ENCODE measurements around the gene ACTA2. TPM values are rescaled to one million over a fixed set of nuclear protein-coding genes. Genes with fewer than 3 reads are reported as not detected.
A peak's percentile ranks its signal among the peaks of the same experiment; 100 is the strongest.

Gene ACTA2
- total RNA-seq, 1 donor from 2014 or later, result 9.0 TPM

DNA sequence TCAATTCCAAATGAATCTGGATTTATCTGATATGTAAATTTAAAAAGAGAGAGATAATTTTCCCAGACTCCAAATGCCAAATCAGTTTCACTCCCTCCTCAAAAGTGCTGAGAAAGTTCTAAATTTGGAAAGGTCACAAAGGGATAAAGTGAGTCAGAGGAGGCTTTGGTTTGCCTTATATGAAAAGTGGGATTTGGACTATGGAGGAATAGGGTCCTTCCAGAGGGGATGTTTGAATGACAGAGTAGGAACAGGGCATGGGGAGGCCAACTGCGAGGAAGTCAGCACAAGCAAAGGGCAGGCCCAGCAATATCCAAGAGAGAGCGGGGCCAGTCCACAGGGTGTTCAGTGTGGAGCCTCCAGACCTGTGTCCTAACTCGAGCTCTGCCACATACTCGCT lies 28.2 kb upstream of the ACTA2 start:
- H3K27me3 ChIP-seq (ENCODE audit: control insufficient read depth, insufficient read depth, low read length), result no peaks in the 10 kb centered on the region
- TF ChIP-seq, protein P1, sequence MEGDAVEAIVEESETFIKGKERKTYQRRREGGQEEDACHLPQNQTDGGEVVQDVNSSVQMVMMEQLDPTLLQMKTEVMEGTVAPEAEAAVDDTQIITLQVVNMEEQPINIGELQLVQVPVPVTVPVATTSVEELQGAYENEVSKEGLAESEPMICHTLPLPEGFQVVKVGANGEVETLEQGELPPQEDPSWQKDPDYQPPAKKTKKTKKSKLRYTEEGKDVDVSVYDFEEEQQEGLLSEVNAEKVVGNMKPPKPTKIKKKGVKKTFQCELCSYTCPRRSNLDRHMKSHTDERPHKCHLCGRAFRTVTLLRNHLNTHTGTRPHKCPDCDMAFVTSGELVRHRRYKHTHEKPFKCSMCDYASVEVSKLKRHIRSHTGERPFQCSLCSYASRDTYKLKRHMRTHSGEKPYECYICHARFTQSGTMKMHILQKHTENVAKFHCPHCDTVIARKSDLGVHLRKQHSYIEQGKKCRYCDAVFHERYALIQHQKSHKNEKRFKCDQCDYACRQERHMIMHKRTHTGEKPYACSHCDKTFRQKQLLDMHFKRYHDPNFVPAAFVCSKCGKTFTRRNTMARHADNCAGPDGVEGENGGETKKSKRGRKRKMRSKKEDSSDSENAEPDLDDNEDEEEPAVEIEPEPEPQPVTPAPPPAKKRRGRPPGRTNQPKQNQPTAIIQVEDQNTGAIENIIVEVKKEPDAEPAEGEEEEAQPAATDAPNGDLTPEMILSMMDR (IDR thresholded peaks at IDR 0.05; ENCODE audit: insufficient read depth, low read length, severe bottlenecking), result no peak
- FAIRE-seq (no peak), DNase-seq (ENCODE audit: low read depth) (no peak)
- H3K36me3 ChIP-seq (ENCODE audit: control insufficient read depth, insufficient read depth, low read length), result no peaks in the 10 kb centered on the region
- no peak overlapping the region for H3K4me3 ChIP-seq (ENCODE audit: low read depth, low read length)

DNA sequence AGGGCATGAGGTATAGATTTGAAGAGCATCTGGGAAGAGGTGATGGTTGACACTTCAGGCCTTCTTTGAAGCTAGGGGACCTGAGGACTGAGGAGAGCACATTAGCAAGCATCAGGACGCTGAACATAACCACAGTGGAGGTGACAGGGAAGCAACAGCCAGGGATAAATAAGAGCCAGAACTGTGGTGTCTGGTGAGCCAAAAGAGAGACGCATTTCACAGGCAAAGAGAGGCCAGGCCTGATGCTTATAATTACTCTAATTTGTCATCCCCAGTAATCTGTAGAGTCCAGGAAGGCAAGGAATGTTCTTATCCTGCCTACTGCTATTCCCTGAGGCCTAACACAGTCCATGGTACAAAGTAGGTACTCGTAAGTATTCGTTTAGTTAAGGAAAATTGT lies 27.7 kb upstream of the ACTA2 start:
- TF ChIP-seq, protein P1 (IDR thresholded peaks at IDR 0.05; ENCODE audit: insufficient read depth, low read length, severe bottlenecking), result no peak
- Histone ChIP-seq H3K4me3 (ENCODE audit: low read depth, low read length) (no peak overlapping the region), H3K27me3 (ENCODE audit: control insufficient read depth, insufficient read depth, low read length) (no peaks in the 10 kb centered on the region), H3K36me3 (ENCODE audit: control insufficient read depth, insufficient read depth, low read length) (no peaks in the 10 kb centered on the region)
- DNase-seq (ENCODE audit: low read depth) (no peak), FAIRE-seq (no peak)

DNA sequence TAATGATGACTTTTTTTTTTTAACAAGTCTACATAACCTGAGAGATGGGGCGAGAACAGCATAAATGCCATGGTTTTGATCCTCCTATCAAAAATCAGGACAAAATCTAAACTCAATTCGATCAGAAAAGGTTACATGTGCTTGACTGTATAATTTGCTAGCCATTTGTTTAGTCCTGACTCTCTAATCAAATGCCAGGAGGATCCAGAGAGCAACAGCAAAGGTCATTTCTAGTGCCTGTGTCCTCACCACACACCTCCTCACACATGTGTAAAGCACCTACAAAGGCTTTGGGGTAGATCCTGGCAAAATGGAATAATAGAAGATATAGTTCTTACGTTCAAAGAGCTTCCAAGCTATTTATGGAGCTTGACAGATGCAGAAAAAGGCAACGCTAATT lies 27.0 kb upstream of the ACTA2 start:
- no peak for FAIRE-seq
- TF ChIP-seq, protein P1 (IDR thresholded peaks at IDR 0.05; ENCODE audit: insufficient read depth, low read length, severe bottlenecking), result no peak
- Histone ChIP-seq H3K27me3 (ENCODE audit: control insufficient read depth, insufficient read depth, low read length) (no peaks in the 10 kb centered on the region), H3K36me3 (ENCODE audit: control insufficient read depth, insufficient read depth, low read length) (no peaks in the 10 kb centered on the region), H3K4me3 (ENCODE audit: low read depth, low read length) (no peak overlapping the region)
- DNase-seq (ENCODE audit: low read depth), result no peak

DNA sequence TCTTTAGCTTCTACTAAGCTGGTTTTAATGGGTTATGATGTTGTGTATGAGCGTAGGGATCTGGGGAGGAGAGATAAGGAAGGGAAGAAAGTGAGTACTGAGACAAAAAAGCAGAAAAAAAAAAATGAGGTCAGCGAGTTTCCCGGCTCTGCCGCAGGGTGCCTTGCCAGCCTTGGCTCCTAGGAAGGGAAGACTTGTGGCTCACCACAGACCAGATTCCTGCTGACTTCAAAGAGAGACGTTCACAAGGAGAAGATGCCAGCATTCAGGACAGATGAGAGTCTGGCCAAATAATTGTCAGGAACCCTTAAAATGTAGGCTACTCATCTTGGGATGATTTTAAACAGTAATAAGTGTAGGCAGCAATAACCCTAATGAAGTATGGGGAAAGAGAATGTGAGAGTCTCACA lies 26.6 kb upstream of the ACTA2 start:
- DNase-seq (ENCODE audit: low read depth), result peak; percentile 11
- FAIRE-seq, result no peak
- TF ChIP-seq, protein P1 (IDR thresholded peaks at IDR 0.05; ENCODE audit: insufficient read depth, low read length, severe bottlenecking), result no peak

DNA sequence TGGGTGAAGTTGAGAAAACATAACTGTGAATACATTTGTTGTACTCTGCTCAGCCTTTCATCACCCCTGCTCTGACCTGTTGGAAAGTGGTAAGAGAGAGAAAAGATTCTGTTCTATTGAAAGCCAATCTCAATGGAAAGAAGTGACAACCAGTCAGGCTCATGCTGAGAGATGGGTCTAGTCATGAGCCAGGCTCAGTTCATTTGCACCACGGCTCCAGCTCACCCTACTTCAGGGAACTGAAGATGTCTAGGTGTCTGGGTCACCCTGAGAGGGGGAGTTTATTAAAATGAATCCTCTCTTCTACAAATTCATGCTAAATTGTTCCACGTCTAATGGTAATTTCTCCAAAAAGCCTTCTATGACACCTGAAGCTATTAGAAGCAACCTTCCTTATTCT lies 25.9 kb upstream of the ACTA2 start:
- FAIRE-seq, result no peak
- DNase-seq (ENCODE audit: low read depth), result no peak
- Histone ChIP-seq H3K27me3 (ENCODE audit: control insufficient read depth, insufficient read depth, low read length) (no peaks in the 10 kb centered on the region), H3K36me3 (ENCODE audit: control insufficient read depth, insufficient read depth, low read length) (no peaks in the 10 kb centered on the region), H3K4me3 (ENCODE audit: low read depth, low read length) (no peak overlapping the region)
- TF ChIP-seq, protein P1 (IDR thresholded peaks at IDR 0.05; ENCODE audit: insufficient read depth, low read length, severe bottlenecking), result no peak

More for the DNA sequence above, 26.6 kb upstream of the ACTA2 start:
- no peaks in the 10 kb centered on the region for H3K27me3 ChIP-seq (ENCODE audit: control insufficient read depth, insufficient read depth, low read length)
- no peaks in the 10 kb centered on the region for H3K36me3 ChIP-seq (ENCODE audit: control insufficient read depth, insufficient read depth, low read length)
- no peak overlapping the region for H3K4me3 ChIP-seq (ENCODE audit: low read depth, low read length)

DNA sequence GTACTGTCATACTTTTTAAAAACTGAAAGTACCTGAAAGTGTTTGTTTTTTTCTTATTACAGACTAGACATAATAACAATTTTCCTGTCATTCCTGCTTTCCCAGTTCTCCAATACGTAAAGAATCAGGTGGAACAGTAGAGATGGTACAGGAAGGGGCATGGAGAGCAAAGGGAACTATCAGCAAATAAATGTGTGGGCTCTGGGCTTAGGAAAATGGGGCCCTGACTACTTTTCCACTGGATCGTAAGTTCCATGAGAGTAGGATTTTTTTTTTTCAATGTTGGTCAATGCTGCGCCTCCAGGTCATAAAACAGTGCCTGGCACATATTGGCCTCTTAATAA lies 22.8 kb upstream of the ACTA2 start:
- H3K36me3 ChIP-seq (ENCODE audit: control insufficient read depth, insufficient read depth, low read length), result no peaks in the 10 kb centered on the region
- no peak for FAIRE-seq
- DNase-seq (ENCODE audit: low read depth), result no peak
- TF ChIP-seq, protein P1 (IDR thresholded peaks at IDR 0.05; ENCODE audit: insufficient read depth, low read length, severe bottlenecking), result no peak
- no peaks in the 10 kb centered on the region for H3K27me3 ChIP-seq (ENCODE audit: control insufficient read depth, insufficient read depth, low read length)
- H3K4me3 ChIP-seq (ENCODE audit: low read depth, low read length), result peak overlapping the region; percentile 33

Measured in bronchial epithelial cell (primary cell).